ENCODE results near the gene CASZ1. TPM values are rescaled to one million over a fixed set of nuclear protein-coding genes. Genes with fewer than 3 reads are reported as not detected.

The CASZ1 gene
- total RNA-seq, 4 donors from 2014 or later = 13.1 to 33.7 (median 20.9) TPM

- intact Hi-C loops (cut with DNase I) = no loop called here
- no peak for DNase-seq
- peaks cover 6 to 59% (median 13%) of the 10 kb centered on the region in 3 donors for H3K4me1 ChIP-seq
- no peaks in the 10 kb centered on the region for H3K9me3 ChIP-seq
- WGBS, 2 donors = 79% methylated on average over 9 to 15 of the region's 21 CpGs
- H3K27ac ChIP-seq = no peak overlapping the region
- H3K4me3 ChIP-seq = no peak overlapping the region
- no peaks in the 10 kb centered on the region for H3K36me3 ChIP-seq
- peaks cover 0 to 64% (median 0%) of the 10 kb centered on the region in 4 donors for H3K27me3 ChIP-seq
- no peak for TF ChIP-seq POLR2A (IDR thresholded peaks at IDR 0.05)
- TF ChIP-seq CTCF (IDR thresholded peaks at IDR 0.05) = no peak
Measured at GRCh38 chr1:10787286-10787685, 9.2 kb downstream of the CASZ1 start.

GRCh38 chr1:10785728-10786638 is 10.5 kb downstream of the CASZ1 start:
- intact Hi-C loops (cut with DNase I) = no loop called here
- no peak for DNase-seq
- Histone ChIP-seq H3K9me3 (no peaks in the 10 kb centered on the region), H3K4me3 (no peak overlapping the region), H3K27me3 (peaks cover 0 to 51% (median 0%) of the 10 kb centered on the region in 4 donors), H3K36me3 (no peaks in the 10 kb centered on the region), H3K27ac (no peak overlapping the region), H3K4me1 (peaks cover 4 to 59% (median 9%) of the 10 kb centered on the region in 3 donors)
- no peak for TF ChIP-seq POLR2A (IDR thresholded peaks at IDR 0.05)
- TF ChIP-seq CTCF (IDR thresholded peaks at IDR 0.05) = no peak
- 86 to 88% methylated on average over 22 to 23 of the region's 30 CpGs for whole genome bisulfite sequencing, 2 donors

- intact Hi-C loops (cut with DNase I) = no loop called here
- Histone ChIP-seq H3K4me1 (peaks cover 10 to 62% (median 12%) of the 10 kb centered on the region in 3 donors), H3K9me3 (no peaks in the 10 kb centered on the region), H3K27me3 (peaks cover 0 to 44% (median 0%) of the 10 kb centered on the region in 4 donors), H3K4me3 (no peak overlapping the region), H3K27ac (no peak overlapping the region), H3K36me3 (no peaks in the 10 kb centered on the region)
- TF ChIP-seq POLR2A (IDR thresholded peaks at IDR 0.05) = no peak
- WGBS, 2 donors = 67 to 79% methylated on average over 11 of the region's 11 CpGs
- no peak for DNase-seq
Measured at GRCh38 chr1:10784998-10785727, 11.3 kb downstream of the CASZ1 start.

- Histone ChIP-seq H3K36me3 (no peaks in the 10 kb centered on the region), H3K27me3 (peaks cover 0 to 20% (median 0%) of the 10 kb centered on the region in 4 donors), H3K27ac (no peak overlapping the region), H3K4me1 (peaks cover 15 to 66% (median 19%) of the 10 kb centered on the region in 3 donors), H3K9me3 (no peaks in the 10 kb centered on the region), H3K4me3 (no peak overlapping the region)
- TF ChIP-seq POLR2A (IDR thresholded peaks at IDR 0.05) (no peak), CTCF (IDR thresholded peaks at IDR 0.05) (no peak)
- DNase-seq = no peak
- 69 to 73% methylated on average over 12 to 14 of the region's 24 CpGs for WGBS, 2 donors
- intact Hi-C loops (cut with DNase I) = no loop called here
Measured at GRCh38 chr1:10782491-10783244, 13.8 kb downstream of the CASZ1 start.

- H3K9me3 ChIP-seq = no peaks in the 10 kb centered on the region
- no peak overlapping the region for H3K4me3 ChIP-seq
- WGBS, 2 donors = 63% methylated on average over 6 of the region's 8 CpGs; no CpG with 5 or more reads in 1 of the 2 donors
- TF ChIP-seq POLR2A (IDR thresholded peaks at IDR 0.05) = no peak
- no peak for TF ChIP-seq CTCF (IDR thresholded peaks at IDR 0.05)
- no peaks in the 10 kb centered on the region for H3K36me3 ChIP-seq
- peaks cover 0 to 10% (median 0%) of the 10 kb centered on the region in 4 donors for H3K27me3 ChIP-seq
- H3K4me1 ChIP-seq = peaks cover 26 to 74% (median 30%) of the 10 kb centered on the region in 3 donors
- intact Hi-C loops (cut with DNase I) = no loop called here
- peak overlapping the region in 3 of 4 donors; percentile 13 to 91 (median 22) for H3K27ac ChIP-seq
- DNase-seq = no peak
Measured at GRCh38 chr1:10781137-10781536, 15.3 kb downstream of the CASZ1 start.

Measured in esophagus squamous epithelium (tissue), 5 donors.